NCI-H2107 (cell line): ENCODE data around the gene USH1G.

Experiments
- DNase-seq: peaks from one replicate; lab custom pipeline; 2025; lab: John Stamatoyannopoulos, UW

Gene USH1G

GRCh38 chr17:74903671-74904070 lies 19.4 kb downstream of the USH1G start:
- no peak for DNase-seq

GRCh38 chr17:74903034-74903433 lies 20.0 kb downstream of the USH1G start:
- DNase-seq: no peak

- no peak for DNase-seq
These were observed 21.5 kb downstream of the USH1G start for GRCh38 chr17:74901353-74902135.

GRCh38 chr17:74900208-74900607 lies 22.8 kb downstream of the USH1G start:
- no peak for DNase-seq

GRCh38 chr17:74898376-74898946 lies 24.6 kb downstream of the USH1G start:
- DNase-seq: no peak

- DNase-seq: no peak
These were observed 29.0 kb downstream of the USH1G start for GRCh38 chr17:74893936-74894671.

- no peak for DNase-seq
These were observed 29.8 kb downstream of the USH1G start, which contains the start of gene FADS6 for GRCh38 chr17:74892974-74893911. FADS6 (minus strand) TSS chr17:74893633; CDS start chr17:74893595, 38 bp downstream.

GRCh38 chr17:74892013-74892841 lies 30.8 kb downstream of the USH1G start:
- DNase-seq: no peak

- no peak for DNase-seq
These were observed 32.5 kb downstream of the USH1G start for GRCh38 chr17:74890554-74890953.

GRCh38 chr17:74888469-74888868 lies 34.6 kb downstream of the USH1G start:
- no peak for DNase-seq

GRCh38 chr17:74883241-74883745 lies 39.8 kb downstream of the USH1G start:
- no peak for DNase-seq

GRCh38 chr17:74882517-74883240 lies 40.4 kb downstream of the USH1G start:
- DNase-seq: no peak

- no peak for DNase-seq
These were observed 42.0 kb downstream of the USH1G start for GRCh38 chr17:74881073-74881472.

- DNase-seq: no peak
These were observed 43.7 kb downstream of the USH1G start for GRCh38 chr17:74879308-74879707.

- no peak for DNase-seq
These were observed 44.4 kb downstream of the USH1G start for GRCh38 chr17:74878658-74879057.

GRCh38 chr17:74877592-74878548 lies 45.2 kb downstream of the USH1G start:
- DNase-seq: no peak

GRCh38 chr17:74875977-74876593 lies 47.0 kb downstream of the USH1G start:
- DNase-seq: no peak
